Measurements from ENCODE around the gene NDRG4.

- TF ChIP-seq CTCF (conservative IDR thresholded peaks at IDR 0.05 in 1 of 2, IDR thresholded peaks at IDR 0.05 in 1 of 2; ENCODE audit: low read depth in 1 of 2, low read length in 2 of 2) (no peak), EZH2 (IDR thresholded peaks at IDR 0.05; ENCODE audit: low read length, missing control alignments) (no peak)
Measured at GRCh38 chr16:58451945-58452401, 48.0 kb upstream of the NDRG4 start.
